KOPT-K1 (cell line): Measurements from ENCODE around the gene SLC2A13.
"Not testable (repeated sequence)": the region's sequence is repeated elsewhere in the genome, so short reads cannot be mapped to it uniquely, and the experiment has no call there.

Source experiments
- H3K27ac ChIP-seq: fragments of 200-600 bp; sonication (generic); 2 replicates; pipeline ENCODE4 v1.5.1; 2016; ENCODE audit warnings: antibody characterized with exemption, mild to moderate bottlenecking, low read depth, low read length; ENCODE audit not compliant: poor library complexity, severe bottlenecking
- H3K36me3 ChIP-seq: fragments of 200-600 bp; sonication (generic); 2 replicates; pipeline ENCODE4 v1.5.1; 2017; ENCODE audit warnings: antibody characterized with exemption, mild to moderate bottlenecking, low read length, moderate library complexity; ENCODE audit not compliant: insufficient read depth
- H3K9me3 ChIP-seq: fragments of 200-600 bp; sonication (generic); 2 replicates; pipeline ENCODE4 v1.5.1; 2017; ENCODE audit warnings: antibody characterized with exemption, low read length, mild to moderate bottlenecking; ENCODE audit not compliant: insufficient read depth, poor library complexity, severe bottlenecking

The SLC2A13 gene

GRCh38 chr12:40075458-40075857 is 30.4 kb downstream of the SLC2A13 start:
- no peak overlapping the region for H3K27ac ChIP-seq
- H3K36me3 ChIP-seq = no peaks in the 10 kb centered on the region
- H3K9me3 ChIP-seq = peaks cover 6% of the 10 kb centered on the region

- Histone ChIP-seq H3K9me3 (no peaks in the 10 kb centered on the region), H3K36me3 (no peaks in the 10 kb centered on the region), H3K27ac (no peak overlapping the region)
Observed at GRCh38 chr12:40068416-40068815, 37.5 kb downstream of the SLC2A13 start.

- no peaks in the 10 kb centered on the region for H3K36me3 ChIP-seq
- H3K9me3 ChIP-seq = no peaks in the 10 kb centered on the region
- no peak overlapping the region for H3K27ac ChIP-seq
Observed at GRCh38 chr12:40065636-40066035, 40.2 kb downstream of the SLC2A13 start.

- H3K27ac ChIP-seq = no peak overlapping the region
- H3K9me3 ChIP-seq = no peaks in the 10 kb centered on the region
- H3K36me3 ChIP-seq = no peaks in the 10 kb centered on the region
Observed at GRCh38 chr12:40063414-40063813, 42.5 kb downstream of the SLC2A13 start.

- H3K36me3 ChIP-seq = no peaks in the 10 kb centered on the region
- no peak overlapping the region for H3K27ac ChIP-seq
- no peaks in the 10 kb centered on the region for H3K9me3 ChIP-seq
Observed at GRCh38 chr12:40058721-40059190, 47.1 kb downstream of the SLC2A13 start.

GRCh38 chr12:40056373-40056772 is 49.5 kb downstream of the SLC2A13 start:
- Histone ChIP-seq H3K9me3 (no peaks in the 10 kb centered on the region), H3K36me3 (no peaks in the 10 kb centered on the region), H3K27ac (no peak overlapping the region)

- Histone ChIP-seq H3K9me3 (no peaks in the 10 kb centered on the region), H3K27ac (no peak overlapping the region), H3K36me3 (no peaks in the 10 kb centered on the region)
Observed at GRCh38 chr12:40055776-40056175, 50.1 kb downstream of the SLC2A13 start.

GRCh38 chr12:40055228-40055579 is 50.7 kb downstream of the SLC2A13 start:
- Histone ChIP-seq H3K36me3 (no peaks in the 10 kb centered on the region), H3K27ac (no peak overlapping the region)

GRCh38 chr12:40054555-40055227 is 51.2 kb downstream of the SLC2A13 start:
- H3K27ac ChIP-seq = no peak overlapping the region
- no peaks in the 10 kb centered on the region for H3K36me3 ChIP-seq
- H3K9me3 ChIP-seq = no peaks in the 10 kb centered on the region

More at GRCh38 chr12:40055228-40055579, 50.7 kb downstream of the SLC2A13 start:
- no peaks in the 10 kb centered on the region for H3K9me3 ChIP-seq

- Histone ChIP-seq H3K9me3 (no peaks in the 10 kb centered on the region), H3K27ac (no peak overlapping the region), H3K36me3 (no peaks in the 10 kb centered on the region)
Observed at GRCh38 chr12:40049268-40049667, 56.6 kb downstream of the SLC2A13 start.

GRCh38 chr12:40047002-40047401 is 58.9 kb downstream of the SLC2A13 start:
- not testable (repeated sequence) for H3K27ac ChIP-seq, H3K9me3 ChIP-seq, H3K36me3 ChIP-seq

- no peaks in the 10 kb centered on the region for H3K9me3 ChIP-seq
- no peak overlapping the region for H3K27ac ChIP-seq
- H3K36me3 ChIP-seq = no peaks in the 10 kb centered on the region
Observed at GRCh38 chr12:40045656-40046055, 60.2 kb downstream of the SLC2A13 start.

GRCh38 chr12:40044396-40044795 is 61.5 kb downstream of the SLC2A13 start:
- H3K36me3 ChIP-seq = no peaks in the 10 kb centered on the region
- H3K9me3 ChIP-seq = no peaks in the 10 kb centered on the region
- no peak overlapping the region for H3K27ac ChIP-seq

GRCh38 chr12:40039598-40039997 is 66.3 kb downstream of the SLC2A13 start:
- Histone ChIP-seq H3K9me3 (no peaks in the 10 kb centered on the region), H3K27ac (no peak overlapping the region)

GRCh38 chr12:40038619-40039018 is 67.3 kb downstream of the SLC2A13 start:
- no peaks in the 10 kb centered on the region for H3K36me3 ChIP-seq
- H3K27ac ChIP-seq = no peak overlapping the region
- H3K9me3 ChIP-seq = no peaks in the 10 kb centered on the region

More at GRCh38 chr12:40039598-40039997, 66.3 kb downstream of the SLC2A13 start:
- H3K36me3 ChIP-seq = no peaks in the 10 kb centered on the region

GRCh38 chr12:40034712-40035111 is 71.2 kb downstream of the SLC2A13 start:
- no peaks in the 10 kb centered on the region for H3K9me3 ChIP-seq
- no peaks in the 10 kb centered on the region for H3K36me3 ChIP-seq
- no peak overlapping the region for H3K27ac ChIP-seq
